ENCODE data around the gene RABGGTA. TPM values are rescaled to one million over a fixed set of nuclear protein-coding genes. Genes with fewer than 3 reads are reported as not detected.

The RABGGTA gene
- total and polyA plus RNA-seq, 10 of the 15 experiments (the other 5 are each of a cell fraction or from before 2014, with no cell fraction given) = 19.1 to 75.6 (median 46.9) TPM

DNA sequence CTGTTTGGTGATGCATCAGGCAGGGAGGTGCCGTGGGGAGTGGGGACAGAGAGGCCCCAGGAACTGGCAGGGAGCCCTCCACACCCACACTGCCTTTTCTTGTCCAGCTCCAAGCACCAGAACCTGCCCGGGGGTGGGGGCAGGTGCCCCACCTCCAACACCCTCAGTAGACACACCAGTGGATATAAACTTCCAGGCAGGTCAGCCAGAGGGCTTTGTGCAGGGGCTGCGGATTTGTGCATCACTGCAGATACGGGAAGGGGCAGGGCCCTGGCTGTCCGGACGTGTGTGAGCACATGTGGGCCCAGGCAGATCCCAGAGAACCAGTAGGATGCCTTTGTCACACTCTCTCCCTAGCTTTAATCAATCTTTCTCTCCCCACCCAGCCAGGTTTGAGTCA, 7.1 kb downstream of the RABGGTA start:
- in situ Hi-C loops (cut with MboI) (no loop called here), intact Hi-C loops (cut with micrococcal nuclease; ENCODE audit: unreplicated experiment) (no loop called here)
- Histone ChIP-seq H3K27ac (ENCODE audit: control insufficient read depth, insufficient read depth) (no peak overlapping the region), H3K79me2 (ENCODE audit: control insufficient read depth, insufficient read depth, low read length) (no peaks in the 10 kb centered on the region), H4K20me1 (ENCODE audit: control insufficient read depth, insufficient read depth) (no peaks in the 10 kb centered on the region), H3K4me1 (ENCODE audit: control insufficient read depth, insufficient read depth, low read length) (no peaks in the 10 kb centered on the region), H3K4me2 (ENCODE audit: control insufficient read depth, insufficient read depth) (no peak overlapping the region), H3K36me3 (ENCODE audit: control insufficient read depth in 2 of 2, insufficient read depth in 2 of 2, low read length in 1 of 2) (peaks cover 3 to 11% of the 10 kb centered on the region in 2 experiments; a peak in 3 of 4 replicates), H3K9me3 (replicated peaks; ENCODE audit: control insufficient read depth, insufficient read depth, low read length) (no peaks in the 10 kb centered on the region), H3K4me3 (no peak overlapping the region), H3K9ac (ENCODE audit: control insufficient read depth, insufficient read depth, low read length) (no peak overlapping the region), H3K27me3 (replicated peaks in 1 of 2; ENCODE audit: control insufficient read depth in 2 of 2, insufficient read depth in 2 of 2, low read length in 1 of 2) (no peaks in the 10 kb centered on the region), H2AFZ (ENCODE audit: control insufficient read depth, low read depth, low read length) (no peak overlapping the region)
- CTCF ChIA-PET = interaction anchor here (0.9 to 1.4 kb wide), 2 partner anchors 16 to 44 kb away, joined by 3 read pairs; partner anchors contain the start of gene CIDEB
- no peak for FAIRE-seq
- no TSS peak for BruUV-seq (replicated peaks)
- WGBS (ENCODE audit: insufficient coverage, insufficient replicate concordance, low lambda C conversion rate, missing lambda C conversion rate) = 78% methylated on average over 6 of the region's 6 CpGs
- POLR2A ChIA-PET = no interaction called here
- RAD21 ChIA-PET (ENCODE audit: unreplicated experiment) = no interaction called here
- no peak for ATAC-seq
- no peak for TF ChIP-seq HDAC6 (IDR thresholded peaks at IDR 0.05; ENCODE audit: unreplicated experiment)
- 0 out of 2 replicates have a peak, but pooled peaks have one; percentile 15 for TF ChIP-seq POLR2A (IDR thresholded peaks at IDR 0.05; ENCODE audit: low read depth, low read length)
- TF ChIP-seq, protein P1, sequence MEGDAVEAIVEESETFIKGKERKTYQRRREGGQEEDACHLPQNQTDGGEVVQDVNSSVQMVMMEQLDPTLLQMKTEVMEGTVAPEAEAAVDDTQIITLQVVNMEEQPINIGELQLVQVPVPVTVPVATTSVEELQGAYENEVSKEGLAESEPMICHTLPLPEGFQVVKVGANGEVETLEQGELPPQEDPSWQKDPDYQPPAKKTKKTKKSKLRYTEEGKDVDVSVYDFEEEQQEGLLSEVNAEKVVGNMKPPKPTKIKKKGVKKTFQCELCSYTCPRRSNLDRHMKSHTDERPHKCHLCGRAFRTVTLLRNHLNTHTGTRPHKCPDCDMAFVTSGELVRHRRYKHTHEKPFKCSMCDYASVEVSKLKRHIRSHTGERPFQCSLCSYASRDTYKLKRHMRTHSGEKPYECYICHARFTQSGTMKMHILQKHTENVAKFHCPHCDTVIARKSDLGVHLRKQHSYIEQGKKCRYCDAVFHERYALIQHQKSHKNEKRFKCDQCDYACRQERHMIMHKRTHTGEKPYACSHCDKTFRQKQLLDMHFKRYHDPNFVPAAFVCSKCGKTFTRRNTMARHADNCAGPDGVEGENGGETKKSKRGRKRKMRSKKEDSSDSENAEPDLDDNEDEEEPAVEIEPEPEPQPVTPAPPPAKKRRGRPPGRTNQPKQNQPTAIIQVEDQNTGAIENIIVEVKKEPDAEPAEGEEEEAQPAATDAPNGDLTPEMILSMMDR (IDR thresholded peaks at IDR 0.05 in 2 of 3, conservative IDR thresholded peaks at IDR 0.05 in 1 of 3; ENCODE audit: control insufficient read depth in 2 of 3, extremely low read depth in 1 of 3, insufficient read depth in 1 of 3, low read depth in 3 of 3, low read length in 3 of 3) = no peak
- TF ChIP-seq MTA3 (IDR thresholded peaks at IDR 0.05; ENCODE audit: borderline replicate concordance, low read length) = no peak
- TF ChIP-seq, protein P2, sequence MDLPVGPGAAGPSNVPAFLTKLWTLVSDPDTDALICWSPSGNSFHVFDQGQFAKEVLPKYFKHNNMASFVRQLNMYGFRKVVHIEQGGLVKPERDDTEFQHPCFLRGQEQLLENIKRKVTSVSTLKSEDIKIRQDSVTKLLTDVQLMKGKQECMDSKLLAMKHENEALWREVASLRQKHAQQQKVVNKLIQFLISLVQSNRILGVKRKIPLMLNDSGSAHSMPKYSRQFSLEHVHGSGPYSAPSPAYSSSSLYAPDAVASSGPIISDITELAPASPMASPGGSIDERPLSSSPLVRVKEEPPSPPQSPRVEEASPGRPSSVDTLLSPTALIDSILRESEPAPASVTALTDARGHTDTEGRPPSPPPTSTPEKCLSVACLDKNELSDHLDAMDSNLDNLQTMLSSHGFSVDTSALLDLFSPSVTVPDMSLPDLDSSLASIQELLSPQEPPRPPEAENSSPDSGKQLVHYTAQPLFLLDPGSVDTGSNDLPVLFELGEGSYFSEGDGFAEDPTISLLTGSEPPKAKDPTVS (IDR thresholded peaks at IDR 0.05; ENCODE audit: low read depth, low read length) = no peak
- TF ChIP-seq FOS (IDR thresholded peaks at IDR 0.05; ENCODE audit: borderline replicate concordance, extremely low read depth, insufficient read length) = no peak
- TF ChIP-seq, protein P3, sequence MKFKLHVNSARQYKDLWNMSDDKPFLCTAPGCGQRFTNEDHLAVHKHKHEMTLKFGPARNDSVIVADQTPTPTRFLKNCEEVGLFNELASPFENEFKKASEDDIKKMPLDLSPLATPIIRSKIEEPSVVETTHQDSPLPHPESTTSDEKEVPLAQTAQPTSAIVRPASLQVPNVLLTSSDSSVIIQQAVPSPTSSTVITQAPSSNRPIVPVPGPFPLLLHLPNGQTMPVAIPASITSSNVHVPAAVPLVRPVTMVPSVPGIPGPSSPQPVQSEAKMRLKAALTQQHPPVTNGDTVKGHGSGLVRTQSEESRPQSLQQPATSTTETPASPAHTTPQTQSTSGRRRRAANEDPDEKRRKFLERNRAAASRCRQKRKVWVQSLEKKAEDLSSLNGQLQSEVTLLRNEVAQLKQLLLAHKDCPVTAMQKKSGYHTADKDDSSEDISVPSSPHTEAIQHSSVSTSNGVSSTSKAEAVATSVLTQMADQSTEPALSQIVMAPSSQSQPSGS (IDR thresholded peaks at IDR 0.05; ENCODE audit: low read length) = no peak
- no peak for TF ChIP-seq ZSCAN29 (IDR thresholded peaks at IDR 0.05)
- SMC1A ChIA-PET (ENCODE audit: uncharacterized antibody, unreplicated experiment) = interaction anchor here (2.8 kb wide), 1 partner anchor 18 kb away, joined by 14 read pairs; no protein-coding TSS in a partner anchor
- no peak for DNase-seq (ENCODE audit: low read depth, low spot score)

All from GM12878 (cell line).